K562 (cell line): ENCODE data around the gene NR3C1. TPM values are rescaled to one million over a fixed set of nuclear protein-coding genes. Genes with fewer than 3 reads are reported as not detected.

Experiments
- ARID1B ChIP-seq: fragments of 450-650 bp; IDR thresholded peaks from 2 replicates; pipeline ENCODE4 v1.6.1; 2016; ENCODE audit warnings: antibody characterized with exemption, mild to moderate bottlenecking, inconsistent platforms
- BDP1 ChIP-seq: IDR thresholded peaks from 3 replicates; pipeline ENCODE4 v1.6.1; 2011; ENCODE audit not compliant: insufficient read length, insufficient read depth
- BHLHE40 ChIP-seq: IDR thresholded peaks from 2 replicates; pipeline ENCODE4 v1.6.1; 2011; ENCODE audit warnings: low read length, improper control_type of control experiment
- BMI1 ChIP-seq: fragments of 150-350 bp; IDR thresholded peaks from 2 replicates; pipeline ENCODE4 v1.6.1; 2014; ENCODE audit warnings: low read length
- ETV5 ChIP-seq: sonication (generic); formaldehyde crosslinking; IDR thresholded peaks from 2 replicates; pipeline ENCODE4 v1.4.0; 2020; ENCODE audit warnings: low read depth, mild to moderate bottlenecking, missing genetic modification reagents
- FOXJ2 ChIP-seq: fragments of 200-800 bp; sonication (Bioruptor generic); IDR thresholded peaks from 2 replicates; pipeline ENCODE4 v1.6.1; 2016; ENCODE audit warnings: missing genetic modification characterization, missing compliant biosample characterization
- ILF3 ChIP-seq: fragments of 450-650 bp; IDR thresholded peaks from 2 replicates; pipeline ENCODE4 v1.6.1; 2018; ENCODE audit warnings: antibody characterized with exemption, mild to moderate bottlenecking, moderate library complexity, borderline replicate concordance
- MYC ChIP-seq, 2 experiments: fragments of 250-450 bp in 1 of 2; sonication (Bioruptor Pico) in 1 of 2; IDR thresholded peaks; 2 replicates each; pipeline versions ENCODE4 v1.5.1 to v1.6.1; 2012 to 2021; ENCODE audit warnings: low read depth in 2 of 2, borderline replicate concordance in 1 of 2, improper control_type of control experiment in 1 of 2, low read length in 1 of 2, mild to moderate bottlenecking in 1 of 2, moderate library complexity in 1 of 2
- POLR2AphosphoS5 ChIP-seq: IDR thresholded peaks from 2 replicates; pipeline ENCODE4 v1.6.1; 2011; ENCODE audit warnings: mild to moderate bottlenecking, low read depth, low read length, moderate library complexity; ENCODE audit not compliant: control insufficient read depth, insufficient read depth
- PTTG1 ChIP-seq: fragments of 450-650 bp; IDR thresholded peaks from 2 replicates; pipeline ENCODE4 v1.6.1; 2016; ENCODE audit warnings: low read depth, mild to moderate bottlenecking, missing genetic modification characterization, missing compliant biosample characterization
- SMARCC2 ChIP-seq: fragments of 450-650 bp; IDR thresholded peaks from 2 replicates; pipeline ENCODE4 v1.6.1; 2017; ENCODE audit warnings: antibody characterized with exemption, moderate library complexity, mild to moderate bottlenecking, low read depth
- TRIM24 ChIP-seq, 2 experiments: fragments of 450-650 bp; IDR thresholded peaks; 2 replicates each; pipeline ENCODE4 v1.6.1; 2016
- XRCC3 ChIP-seq: fragments of 450-650 bp; IDR thresholded peaks from 2 replicates; pipeline ENCODE4 v1.6.1; 2017; ENCODE audit warnings: mild to moderate bottlenecking, moderate library complexity
- ZNF347 ChIP-seq: fragments of 450-650 bp; formaldehyde crosslinking; IDR thresholded peaks from 2 replicates; pipeline ENCODE4 v1.4.0; 2020; ENCODE audit warnings: low read depth, mild to moderate bottlenecking, moderate library complexity
- polyA plus RNA-seq, 8 experiments: library from polyadenylated mRNA; depleted of rRNA in 4 of 8; stranded (reverse) in 5 of 8; unstranded in 3 of 8; fragments of >200 nt; fragmentation: Nextera tagmentation in 2 of 8; fragmentation: Illumina TruSeq in 1 of 8; extraction: Ambion mirVana in 2 of 8; extraction: Trizol in 1 of 8; gene quantifications; 2 replicates each; pipeline versions ENCODE4 v1.2.1 to v1.2.3, GENCODE V29; 2011 to 2014; ENCODE audit warnings: inconsistent platforms in 1 of 8, missing spikeins in 1 of 8
- total RNA-seq, 7 experiments: library from RNA; depleted of rRNA in 6 of 7; stranded (reverse); fragments of >200 nt in 6 of 7; fragmentation: Illumina TruSeq in 2 of 7; extraction: Trizol in 2 of 7; gene quantifications; 2 replicates each; pipeline versions ENCODE4 v1.2.1 to v1.2.3, GENCODE V29; 2011 to 2021; ENCODE audit warnings: low replicate concordance in 1 of 7
- TF ChIP-seq, protein P1 (sequence below): fragments of 200-800 bp; sonication (Bioruptor generic); IDR thresholded peaks from 2 replicates; pipeline ENCODE4 v1.6.1; 2016; ENCODE audit warnings: missing genetic modification characterization, missing compliant biosample characterization
- TF ChIP-seq, protein P2 (sequence below): fragments of 200-800 bp; sonication (Bioruptor generic); IDR thresholded peaks from 2 replicates; pipeline ENCODE4 v1.6.1; 2017; ENCODE audit warnings: missing genetic modification characterization, missing compliant biosample characterization
- TF ChIP-seq, protein P3 (sequence below): fragments of 450-650 bp; IDR thresholded peaks from 2 replicates; pipeline ENCODE4 v1.6.1; 2016; ENCODE audit warnings: borderline replicate concordance
- TF ChIP-seq, protein P4 (sequence below): fragments of 450-650 bp; formaldehyde crosslinking; IDR thresholded peaks from 2 replicates; pipeline ENCODE4 v1.4.0; 2022; ENCODE audit warnings: missing genetic modification characterization

The NR3C1 gene
- total and polyA plus RNA-seq, 9 of the 15 experiments (the other 6 are each of a cell fraction or from before 2014, with no cell fraction given) = 8.2 to 36.0 (median 15.0) TPM

DNA sequence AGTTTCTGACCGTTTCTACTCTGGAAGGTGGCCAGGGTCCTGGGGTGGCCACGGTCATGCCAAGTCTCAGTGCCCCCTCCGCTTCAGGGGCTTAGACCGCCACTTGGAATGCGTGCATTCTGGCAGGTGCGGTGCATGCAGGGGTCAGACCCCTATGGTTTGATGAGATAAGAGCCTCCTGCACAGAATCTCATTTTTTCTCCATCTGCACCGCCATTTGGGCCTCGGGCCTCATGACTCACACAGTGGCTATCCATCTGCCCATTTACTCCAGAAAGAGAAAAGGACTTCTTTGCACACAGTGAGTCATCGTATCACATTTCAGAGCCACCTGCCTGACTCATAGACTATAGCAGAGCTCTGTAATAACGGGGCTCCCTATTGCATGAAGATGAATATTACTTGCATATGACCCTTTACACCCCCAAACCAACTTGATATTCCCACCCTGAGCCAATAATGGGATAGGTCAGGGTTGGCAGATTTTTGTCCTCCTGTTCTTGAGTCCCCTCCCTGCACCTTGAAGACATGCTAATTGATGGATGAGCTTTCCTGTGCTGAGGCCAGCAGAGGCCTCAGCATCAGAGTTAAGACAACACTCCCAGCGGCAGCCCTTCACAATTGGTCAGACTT lies 157.4 kb downstream of the NR3C1 start (continued):
- TF ChIP-seq, protein P1, sequence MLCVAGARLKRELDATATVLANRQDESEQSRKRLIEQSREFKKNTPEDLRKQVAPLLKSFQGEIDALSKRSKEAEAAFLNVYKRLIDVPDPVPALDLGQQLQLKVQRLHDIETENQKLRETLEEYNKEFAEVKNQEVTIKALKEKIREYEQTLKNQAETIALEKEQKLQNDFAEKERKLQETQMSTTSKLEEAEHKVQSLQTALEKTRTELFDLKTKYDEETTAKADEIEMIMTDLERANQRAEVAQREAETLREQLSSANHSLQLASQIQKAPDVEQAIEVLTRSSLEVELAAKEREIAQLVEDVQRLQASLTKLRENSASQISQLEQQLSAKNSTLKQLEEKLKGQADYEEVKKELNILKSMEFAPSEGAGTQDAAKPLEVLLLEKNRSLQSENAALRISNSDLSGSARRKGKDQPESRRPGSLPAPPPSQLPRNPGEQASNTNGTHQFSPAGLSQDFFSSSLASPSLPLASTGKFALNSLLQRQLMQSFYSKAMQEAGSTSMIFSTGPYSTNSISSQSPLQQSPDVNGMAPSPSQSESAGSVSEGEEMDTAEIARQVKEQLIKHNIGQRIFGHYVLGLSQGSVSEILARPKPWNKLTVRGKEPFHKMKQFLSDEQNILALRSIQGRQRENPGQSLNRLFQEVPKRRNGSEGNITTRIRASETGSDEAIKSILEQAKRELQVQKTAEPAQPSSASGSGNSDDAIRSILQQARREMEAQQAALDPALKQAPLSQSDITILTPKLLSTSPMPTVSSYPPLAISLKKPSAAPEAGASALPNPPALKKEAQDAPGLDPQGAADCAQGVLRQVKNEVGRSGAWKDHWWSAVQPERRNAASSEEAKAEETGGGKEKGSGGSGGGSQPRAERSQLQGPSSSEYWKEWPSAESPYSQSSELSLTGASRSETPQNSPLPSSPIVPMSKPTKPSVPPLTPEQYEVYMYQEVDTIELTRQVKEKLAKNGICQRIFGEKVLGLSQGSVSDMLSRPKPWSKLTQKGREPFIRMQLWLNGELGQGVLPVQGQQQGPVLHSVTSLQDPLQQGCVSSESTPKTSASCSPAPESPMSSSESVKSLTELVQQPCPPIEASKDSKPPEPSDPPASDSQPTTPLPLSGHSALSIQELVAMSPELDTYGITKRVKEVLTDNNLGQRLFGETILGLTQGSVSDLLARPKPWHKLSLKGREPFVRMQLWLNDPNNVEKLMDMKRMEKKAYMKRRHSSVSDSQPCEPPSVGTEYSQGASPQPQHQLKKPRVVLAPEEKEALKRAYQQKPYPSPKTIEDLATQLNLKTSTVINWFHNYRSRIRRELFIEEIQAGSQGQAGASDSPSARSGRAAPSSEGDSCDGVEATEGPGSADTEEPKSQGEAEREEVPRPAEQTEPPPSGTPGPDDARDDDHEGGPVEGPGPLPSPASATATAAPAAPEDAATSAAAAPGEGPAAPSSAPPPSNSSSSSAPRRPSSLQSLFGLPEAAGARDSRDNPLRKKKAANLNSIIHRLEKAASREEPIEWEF (CRISPR knock-in tag) = no peak
- TF ChIP-seq, protein P2, sequence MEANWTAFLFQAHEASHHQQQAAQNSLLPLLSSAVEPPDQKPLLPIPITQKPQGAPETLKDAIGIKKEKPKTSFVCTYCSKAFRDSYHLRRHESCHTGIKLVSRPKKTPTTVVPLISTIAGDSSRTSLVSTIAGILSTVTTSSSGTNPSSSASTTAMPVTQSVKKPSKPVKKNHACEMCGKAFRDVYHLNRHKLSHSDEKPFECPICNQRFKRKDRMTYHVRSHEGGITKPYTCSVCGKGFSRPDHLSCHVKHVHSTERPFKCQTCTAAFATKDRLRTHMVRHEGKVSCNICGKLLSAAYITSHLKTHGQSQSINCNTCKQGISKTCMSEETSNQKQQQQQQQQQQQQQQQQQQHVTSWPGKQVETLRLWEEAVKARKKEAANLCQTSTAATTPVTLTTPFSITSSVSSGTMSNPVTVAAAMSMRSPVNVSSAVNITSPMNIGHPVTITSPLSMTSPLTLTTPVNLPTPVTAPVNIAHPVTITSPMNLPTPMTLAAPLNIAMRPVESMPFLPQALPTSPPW = peak; percentile 14; the same call in 1 of the 2 replicates
- TF ChIP-seq TRIM24 (IDR thresholded peaks at IDR 0.05) (peak; percentile 90 to 91), POLR2AphosphoS5 (peak; percentile 81; the same call in 1 of the 2 replicates), ILF3 (no peak), BDP1 (no peak), SMARCC2 (peak; percentile 91), XRCC3 (no peak), BMI1 (no peak), BHLHE40 (peak; percentile 70; the same call in 1 of the 2 replicates), ARID1B (peak; percentile 93), FOXJ2 (tag) (no peak), ZNF347 (no peak), PTTG1 (tag) (no peak), MYC (IDR thresholded peaks at IDR 0.05; ENCODE audit: low read depth, low read length) (peak; percentile 43; the same call in 1 of the 2 replicates), MYC (CRISPR knock-in tag; IDR thresholded peaks at IDR 0.05; ENCODE audit: borderline replicate concordance, low read depth) (no peak), ETV5 (CRISPR knock-in tag) (no peak)
- TF ChIP-seq, protein P3, sequence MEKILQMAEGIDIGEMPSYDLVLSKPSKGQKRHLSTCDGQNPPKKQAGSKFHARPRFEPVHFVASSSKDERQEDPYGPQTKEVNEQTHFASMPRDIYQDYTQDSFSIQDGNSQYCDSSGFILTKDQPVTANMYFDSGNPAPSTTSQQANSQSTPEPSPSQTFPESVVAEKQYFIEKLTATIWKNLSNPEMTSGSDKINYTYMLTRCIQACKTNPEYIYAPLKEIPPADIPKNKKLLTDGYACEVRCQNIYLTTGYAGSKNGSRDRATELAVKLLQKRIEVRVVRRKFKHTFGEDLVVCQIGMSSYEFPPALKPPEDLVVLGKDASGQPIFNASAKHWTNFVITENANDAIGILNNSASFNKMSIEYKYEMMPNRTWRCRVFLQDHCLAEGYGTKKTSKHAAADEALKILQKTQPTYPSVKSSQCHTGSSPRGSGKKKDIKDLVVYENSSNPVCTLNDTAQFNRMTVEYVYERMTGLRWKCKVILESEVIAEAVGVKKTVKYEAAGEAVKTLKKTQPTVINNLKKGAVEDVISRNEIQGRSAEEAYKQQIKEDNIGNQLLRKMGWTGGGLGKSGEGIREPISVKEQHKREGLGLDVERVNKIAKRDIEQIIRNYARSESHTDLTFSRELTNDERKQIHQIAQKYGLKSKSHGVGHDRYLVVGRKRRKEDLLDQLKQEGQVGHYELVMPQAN = no peak
- TF ChIP-seq, protein P4, sequence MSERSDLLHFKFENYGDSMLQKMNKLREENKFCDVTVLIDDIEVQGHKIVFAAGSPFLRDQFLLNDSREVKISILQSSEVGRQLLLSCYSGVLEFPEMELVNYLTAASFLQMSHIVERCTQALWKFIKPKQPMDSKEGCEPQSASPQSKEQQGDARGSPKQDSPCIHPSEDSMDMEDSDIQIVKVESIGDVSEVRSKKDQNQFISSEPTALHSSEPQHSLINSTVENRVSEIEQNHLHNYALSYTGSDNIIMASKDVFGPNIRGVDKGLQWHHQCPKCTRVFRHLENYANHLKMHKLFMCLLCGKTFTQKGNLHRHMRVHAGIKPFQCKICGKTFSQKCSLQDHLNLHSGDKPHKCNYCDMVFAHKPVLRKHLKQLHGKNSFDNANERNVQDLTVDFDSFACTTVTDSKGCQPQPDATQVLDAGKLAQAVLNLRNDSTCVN (CRISPR knock-in tag) = no peak
